Prostate gland (tissue), 2 donors: Measurements from ENCODE around the gene PPARA. TPM values are rescaled to one million over a fixed set of nuclear protein-coding genes. Genes with fewer than 3 reads are reported as not detected.

Source experiments
- DNase-seq: peaks from one replicate; pipeline ENCODE4 v3.0.0-alpha.2; 2019; ENCODE audit warnings: low spot score
- H3K27ac ChIP-seq, 2 donors: fragments of 200-600 bp; sonication (generic); 2 replicates each; pipeline ENCODE4 v1.5.1; 2017 to 2019
- H3K27me3 ChIP-seq: fragments of 200-600 bp; sonication (generic); replicated peaks from 2 replicates; pipeline ENCODE4 v1.5.1; 2019; ENCODE audit not compliant: insufficient read depth
- H3K36me3 ChIP-seq, 2 donors: fragments of 200-600 bp; sonication (generic); 1 replicate in 1 of 2; 2 replicates in 1 of 2; pipeline versions ENCODE4 v1.5.1 to v1.8.1; 2017 to 2019
- H3K4me1 ChIP-seq: fragments of 200-600 bp; sonication (generic); replicated peaks from 2 replicates; pipeline ENCODE4 v1.5.1; 2019
- H3K4me3 ChIP-seq, 2 donors: fragments of 200-600 bp; sonication (generic); 2 replicates each; pipeline ENCODE4 v1.5.1; 2017 to 2019
- H3K9me3 ChIP-seq: fragments of 200-600 bp; sonication (generic); 2 replicates; pipeline ENCODE4 v1.5.1; 2017
- POLR2A ChIP-seq: fragments of 450-650 bp; IDR thresholded peaks from one replicate; pipeline ENCODE4 v1.6.1; 2016; ENCODE audit warnings: antibody characterized with exemption, mild to moderate bottlenecking
- POLR2AphosphoS5 ChIP-seq: sonication (generic); formaldehyde crosslinking; IDR thresholded peaks from one replicate; pipeline ENCODE4 v1.6.1; 2017; ENCODE audit warnings: antibody characterized with exemption
- WGBS: methylation state at CpG from one replicate; pipeline ENCODE4 v1.1.5; 2018; 5-methylcytosine and 5-hydroxymethylcytosine counted together
- intact Hi-C: fragments of 100-400 bp; cut with DNase I; formaldehyde crosslinking; loops from one replicate; pipeline ENCODE4 v1.14.2; 2022
- total RNA-seq, 2 donors: library from RNA; depleted of rRNA; stranded (reverse); fragments of >200 nt; gene quantifications; one replicate each; pipeline ENCODE4 v1.1.0, GENCODE V29; 2016
- TF ChIP-seq, protein P1 (sequence below), 4 experiments: fragments of 200-600 bp in 2 of 4; fragments of 450-650 bp in 2 of 4; sonication (generic) in 2 of 4; IDR thresholded peaks; 1 replicate in 3 of 4; 2 replicates in 1 of 4; pipeline ENCODE4 v1.5.1; 2016 to 2019; ENCODE audit warnings: antibody characterized with exemption in 4 of 4, mild to moderate bottlenecking in 2 of 4, moderate library complexity in 2 of 4

Gene PPARA
- total RNA-seq, 2 donors from 2014 or later = 21.2 to 27.3 TPM

DNA sequence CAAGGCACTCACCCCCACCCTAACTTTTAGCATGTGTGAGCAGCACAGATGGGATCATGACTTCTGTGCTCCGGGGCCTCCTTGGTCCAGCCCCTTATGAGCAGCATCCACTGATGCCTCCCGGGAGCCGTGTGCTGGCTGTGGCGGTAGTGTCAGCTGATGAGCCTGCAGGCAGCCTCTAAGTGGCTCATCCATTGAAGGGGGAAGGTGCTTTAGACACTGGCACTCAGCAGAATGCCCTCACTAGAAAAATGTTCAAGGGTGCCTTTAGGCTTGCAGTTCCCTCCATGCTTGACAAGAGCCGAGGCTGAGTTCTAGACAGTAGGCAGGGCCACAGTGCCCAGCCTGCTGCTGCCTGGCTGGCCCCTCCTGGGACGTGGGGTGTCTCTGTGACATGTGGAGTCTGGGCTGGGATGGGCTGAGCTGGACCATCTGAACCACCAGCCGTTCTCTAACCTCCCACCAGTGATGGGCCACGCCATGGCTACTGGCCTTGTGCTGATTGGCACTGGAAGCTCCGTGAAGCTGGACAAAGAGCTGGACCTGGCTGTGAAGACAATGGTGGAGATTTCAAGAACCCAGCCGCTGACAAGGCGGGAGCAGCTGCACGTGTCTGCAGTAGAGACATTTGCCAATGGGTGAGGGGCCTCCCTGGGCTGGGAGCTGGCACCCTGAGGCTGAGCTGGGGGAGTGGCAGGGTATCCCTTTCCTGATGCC is 123.3 kb downstream of the PPARA start:
- Histone ChIP-seq H3K36me3 (peaks cover 2 to 20% of the 10 kb centered on the region in 2 donors), H3K27me3 (no peaks in the 10 kb centered on the region), H3K9me3 (no peaks in the 10 kb centered on the region), H3K4me3 (no peak overlapping the region), H3K27ac (no peak overlapping the region), H3K4me1 (peaks cover 9% of the 10 kb centered on the region)
- TF ChIP-seq POLR2A (no peak), POLR2AphosphoS5 (no peak)
- TF ChIP-seq, protein P1, sequence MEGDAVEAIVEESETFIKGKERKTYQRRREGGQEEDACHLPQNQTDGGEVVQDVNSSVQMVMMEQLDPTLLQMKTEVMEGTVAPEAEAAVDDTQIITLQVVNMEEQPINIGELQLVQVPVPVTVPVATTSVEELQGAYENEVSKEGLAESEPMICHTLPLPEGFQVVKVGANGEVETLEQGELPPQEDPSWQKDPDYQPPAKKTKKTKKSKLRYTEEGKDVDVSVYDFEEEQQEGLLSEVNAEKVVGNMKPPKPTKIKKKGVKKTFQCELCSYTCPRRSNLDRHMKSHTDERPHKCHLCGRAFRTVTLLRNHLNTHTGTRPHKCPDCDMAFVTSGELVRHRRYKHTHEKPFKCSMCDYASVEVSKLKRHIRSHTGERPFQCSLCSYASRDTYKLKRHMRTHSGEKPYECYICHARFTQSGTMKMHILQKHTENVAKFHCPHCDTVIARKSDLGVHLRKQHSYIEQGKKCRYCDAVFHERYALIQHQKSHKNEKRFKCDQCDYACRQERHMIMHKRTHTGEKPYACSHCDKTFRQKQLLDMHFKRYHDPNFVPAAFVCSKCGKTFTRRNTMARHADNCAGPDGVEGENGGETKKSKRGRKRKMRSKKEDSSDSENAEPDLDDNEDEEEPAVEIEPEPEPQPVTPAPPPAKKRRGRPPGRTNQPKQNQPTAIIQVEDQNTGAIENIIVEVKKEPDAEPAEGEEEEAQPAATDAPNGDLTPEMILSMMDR (IDR thresholded peaks at IDR 0.05) = no peak
- 80% methylated on average over 10 of the region's 12 CpGs for WGBS
- no peak for DNase-seq
- intact Hi-C loops = no loop called here

- no peak for DNase-seq
- Histone ChIP-seq H3K36me3 (peaks cover 2 to 21% of the 10 kb centered on the region in 2 donors), H3K9me3 (no peaks in the 10 kb centered on the region), H3K27me3 (no peaks in the 10 kb centered on the region), H3K4me3 (no peak overlapping the region), H3K27ac (no peak overlapping the region), H3K4me1 (peaks cover 3% of the 10 kb centered on the region)
- 91% methylated on average over 8 of the region's 8 CpGs for WGBS
- intact Hi-C loops = no loop called here
- TF ChIP-seq POLR2A (no peak), POLR2AphosphoS5 (no peak)
- TF ChIP-seq, protein P1 (IDR thresholded peaks at IDR 0.05) = no peak
Observed at GRCh38 chr22:46274381-46274780, 124.1 kb downstream of the PPARA start.

DNA sequence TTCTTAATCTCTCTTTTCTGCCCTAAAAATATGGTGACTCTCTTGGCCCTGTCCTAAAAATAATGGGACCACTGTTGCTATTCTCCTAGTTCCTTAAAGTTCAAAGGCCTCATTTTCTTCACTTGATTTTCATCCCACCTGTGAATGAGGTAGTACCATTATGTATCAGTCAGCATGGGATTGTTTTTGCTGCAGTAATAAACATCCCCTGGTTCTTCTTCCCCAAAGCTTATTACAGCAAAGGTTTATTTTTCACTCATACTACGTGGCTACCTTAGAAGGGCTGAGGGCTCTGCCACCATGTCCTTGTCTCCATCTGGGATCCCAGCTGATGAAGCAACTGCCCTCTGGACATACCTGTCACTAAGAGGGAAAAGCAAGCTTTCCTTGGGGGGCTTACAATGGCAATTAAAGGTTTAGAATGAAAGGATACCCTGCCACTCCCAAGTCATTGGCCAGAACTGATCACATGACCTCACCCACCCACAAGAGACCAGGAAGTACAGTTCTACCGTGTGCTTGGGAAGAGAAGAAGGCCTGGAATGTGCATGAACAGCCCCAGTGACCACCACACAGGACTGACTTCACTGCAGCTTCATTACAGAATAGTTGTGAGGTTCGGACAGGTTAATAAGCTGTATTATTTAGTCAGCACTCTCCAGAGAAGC is 125.3 kb downstream of the PPARA start:
- TF ChIP-seq, protein P1 (IDR thresholded peaks at IDR 0.05) = no peak
- no peak for TF ChIP-seq POLR2A
- no peak for TF ChIP-seq POLR2AphosphoS5
- intact Hi-C loops = no loop called here
- no peaks in the 10 kb centered on the region for H3K27me3 ChIP-seq
- no peaks in the 10 kb centered on the region for H3K9me3 ChIP-seq
- WGBS = 71% methylated on average over 3 of the region's 3 CpGs
- H3K27ac ChIP-seq = no peak overlapping the region
- no peaks in the 10 kb centered on the region for H3K4me1 ChIP-seq
- no peak overlapping the region for H3K4me3 ChIP-seq
- no peak for DNase-seq
- H3K36me3 ChIP-seq = peaks cover 2 to 21% of the 10 kb centered on the region in 2 donors

DNA sequence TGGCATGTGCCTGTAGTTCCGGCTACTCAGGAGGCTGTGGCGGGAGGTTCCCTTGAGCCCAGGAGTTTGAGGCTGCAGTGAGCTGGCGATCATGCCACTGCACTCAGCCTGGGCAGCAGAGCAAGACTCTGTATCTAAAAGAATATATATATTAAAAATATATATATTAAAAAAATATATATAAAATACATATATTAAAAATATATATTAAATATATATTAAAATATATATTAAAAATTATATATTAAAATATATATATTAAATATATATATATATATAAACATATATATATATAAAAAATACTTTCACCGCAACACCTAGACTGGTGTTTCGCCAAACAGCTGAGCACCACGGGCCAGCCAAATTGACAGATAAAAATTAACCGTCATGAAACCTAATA is 126.2 kb downstream of the PPARA start:
- no peak for DNase-seq
- H3K27me3 ChIP-seq = no peaks in the 10 kb centered on the region
- no peaks in the 10 kb centered on the region for H3K9me3 ChIP-seq
- H3K36me3 ChIP-seq = peaks cover 2 to 27% of the 10 kb centered on the region in 2 donors
- intact Hi-C loops = no loop called here
- WGBS = 93% methylated on average over 7 of the region's 7 CpGs
- no peak overlapping the region for H3K4me3 ChIP-seq
- no peak overlapping the region for H3K27ac ChIP-seq
- TF ChIP-seq POLR2AphosphoS5 = no peak
- no peak for TF ChIP-seq POLR2A
- no peaks in the 10 kb centered on the region for H3K4me1 ChIP-seq

- H3K27me3 ChIP-seq = no peaks in the 10 kb centered on the region
- intact Hi-C loops = no loop called here
- peaks cover 2 to 31% of the 10 kb centered on the region in 2 donors for H3K36me3 ChIP-seq
- no peak overlapping the region for H3K27ac ChIP-seq
- no peaks in the 10 kb centered on the region for H3K9me3 ChIP-seq
- H3K4me3 ChIP-seq = no peak overlapping the region
- TF ChIP-seq POLR2A (no peak), POLR2AphosphoS5 (no peak)
- TF ChIP-seq, protein P1 (IDR thresholded peaks at IDR 0.05) = no peak
- no peak for DNase-seq
- no peaks in the 10 kb centered on the region for H3K4me1 ChIP-seq
- 92% methylated on average over 22 of the region's 22 CpGs for WGBS
Observed at GRCh38 chr22:46278656-46279645, 128.6 kb downstream of the PPARA start.
